Stimulated activated memory B cell treated with anti-CD40 and anti-IgM and Interleukin-4, amounts not matched to agents 10 μg/mL and 1 μg/mL and 100 μg/mL, for 72 hours (primary cell): ENCODE measurements around the gene CDHR2.

Experiments
- ATAC-seq: fragments of 150-1000 bp; cut with Tn5 transposase; 2 replicates; pipeline ENCODE4 v1.10.0; 2021
- H3K27ac Mint-ChIP-seq: one replicate; pipeline ENCODE4 v1.8.0; 2022; ENCODE audit warnings: mild to moderate bottlenecking, mixed read lengths
- H3K27me3 Mint-ChIP-seq: one replicate; pipeline ENCODE4 v1.8.0; 2022; ENCODE audit warnings: mixed read lengths
- H3K36me3 Mint-ChIP-seq: one replicate; pipeline ENCODE4 v1.8.0; 2022; ENCODE audit warnings: mixed read lengths
- H3K4me1 Mint-ChIP-seq: one replicate; pipeline ENCODE4 v1.8.0; 2022; ENCODE audit warnings: mixed read lengths
- H3K4me3 Mint-ChIP-seq: one replicate; pipeline ENCODE4 v1.8.0; 2022; ENCODE audit warnings: mild to moderate bottlenecking, moderate library complexity, mixed read lengths
- H3K9me3 Mint-ChIP-seq: one replicate; pipeline ENCODE4 v1.8.0; 2022; ENCODE audit warnings: mixed read lengths

CDHR2 gene

GRCh38 chr5:176535101-176535663 lies 14.0 kb upstream of the CDHR2 start:
- H3K36me3 Mint-ChIP-seq: peaks cover 5% of the 10 kb centered on the region
- peak overlapping the region; percentile 93 for H3K27ac Mint-ChIP-seq
- H3K9me3 Mint-ChIP-seq: no peaks in the 10 kb centered on the region
- H3K4me1 Mint-ChIP-seq: peaks cover 56% of the 10 kb centered on the region
- H3K27me3 Mint-ChIP-seq: no peaks in the 10 kb centered on the region
- peak overlapping the region; percentile 91 for H3K4me3 Mint-ChIP-seq
- ATAC-seq: no peak

- Mint-ChIP-seq H3K27me3 (no peaks in the 10 kb centered on the region), H3K4me3 (peak overlapping the region; percentile 91), H3K9me3 (no peaks in the 10 kb centered on the region), H3K36me3 (peaks cover 5% of the 10 kb centered on the region), H3K27ac (peak overlapping the region; percentile 93), H3K4me1 (peaks cover 61% of the 10 kb centered on the region)
- no peak for ATAC-seq
These were observed 13.4 kb upstream of the CDHR2 start for GRCh38 chr5:176535664-176536131.

GRCh38 chr5:176536132-176536901 lies 12.8 kb upstream of the CDHR2 start:
- no peaks in the 10 kb centered on the region for H3K27me3 Mint-ChIP-seq
- no peaks in the 10 kb centered on the region for H3K9me3 Mint-ChIP-seq

GRCh38 chr5:176536902-176537553 lies 12.1 kb upstream of the CDHR2 start, which contains the start of gene RNF44:
TSS of gene RNF44 (minus strand) at chr5:176537402. CDS start at chr5:176532472, 4,930 bp downstream.
- no peaks in the 10 kb centered on the region for H3K36me3 Mint-ChIP-seq
- H3K4me3 Mint-ChIP-seq: peak within 1 kb of the TSS; percentile 91
- no peaks in the 10 kb centered on the region for H3K27me3 Mint-ChIP-seq
- H3K9me3 Mint-ChIP-seq: no peaks in the 10 kb centered on the region
- H3K4me1 Mint-ChIP-seq: peaks cover 64% of the 10 kb centered on the region
- H3K27ac Mint-ChIP-seq: peak within 1 kb of the TSS; percentile 93
- ATAC-seq: peak; percentile 85

More at GRCh38 chr5:176536132-176536901, 12.8 kb upstream of the CDHR2 start:
- Mint-ChIP-seq H3K36me3 (peaks cover 2% of the 10 kb centered on the region), H3K27ac (peak overlapping the region; percentile 93), H3K4me3 (peak overlapping the region; percentile 91), H3K4me1 (peaks cover 63% of the 10 kb centered on the region)
- ATAC-seq: peak; percentile 50

- peak; percentile 89 for ATAC-seq
- H3K27me3 Mint-ChIP-seq: no peaks in the 10 kb centered on the region
- H3K4me3 Mint-ChIP-seq: peak overlapping the region; percentile 91
- H3K4me1 Mint-ChIP-seq: peaks cover 70% of the 10 kb centered on the region
- no peaks in the 10 kb centered on the region for H3K36me3 Mint-ChIP-seq
- peak overlapping the region; percentile 93 for H3K27ac Mint-ChIP-seq
- H3K9me3 Mint-ChIP-seq: no peaks in the 10 kb centered on the region
These were observed 11.4 kb upstream of the CDHR2 start for GRCh38 chr5:176537554-176538229.

GRCh38 chr5:176538230-176538988 lies 10.7 kb upstream of the CDHR2 start:
- Mint-ChIP-seq H3K4me3 (peak overlapping the region; percentile 91), H3K9me3 (no peaks in the 10 kb centered on the region), H3K27ac (peak overlapping the region; percentile 93), H3K36me3 (no peaks in the 10 kb centered on the region), H3K27me3 (no peaks in the 10 kb centered on the region), H3K4me1 (peaks cover 65% of the 10 kb centered on the region)
- no peak for ATAC-seq

- Mint-ChIP-seq H3K27me3 (no peaks in the 10 kb centered on the region), H3K4me1 (peaks cover 64% of the 10 kb centered on the region), H3K4me3 (no peak overlapping the region), H3K9me3 (no peaks in the 10 kb centered on the region), H3K27ac (peak overlapping the region; percentile 93), H3K36me3 (no peaks in the 10 kb centered on the region)
- ATAC-seq: no peak
These were observed 10.2 kb upstream of the CDHR2 start for GRCh38 chr5:176538989-176539384.

GRCh38 chr5:176540476-176540899 lies 8.7 kb upstream of the CDHR2 start:
- no peak for ATAC-seq
- H3K4me1 Mint-ChIP-seq: peaks cover 61% of the 10 kb centered on the region
- H3K27me3 Mint-ChIP-seq: no peaks in the 10 kb centered on the region
- no peak overlapping the region for H3K4me3 Mint-ChIP-seq
- no peaks in the 10 kb centered on the region for H3K36me3 Mint-ChIP-seq
- H3K9me3 Mint-ChIP-seq: no peaks in the 10 kb centered on the region
- peak overlapping the region; percentile 92 for H3K27ac Mint-ChIP-seq

- no peaks in the 10 kb centered on the region for H3K36me3 Mint-ChIP-seq
- H3K27ac Mint-ChIP-seq: peak overlapping the region; percentile 92
- peaks cover 56% of the 10 kb centered on the region for H3K4me1 Mint-ChIP-seq
- peak overlapping the region; percentile 91 for H3K4me3 Mint-ChIP-seq
- no peak for ATAC-seq
- H3K9me3 Mint-ChIP-seq: no peaks in the 10 kb centered on the region
- no peaks in the 10 kb centered on the region for H3K27me3 Mint-ChIP-seq
These were observed 8.2 kb upstream of the CDHR2 start for GRCh38 chr5:176540956-176541337.

- Mint-ChIP-seq H3K4me1 (peaks cover 55% of the 10 kb centered on the region), H3K9me3 (no peaks in the 10 kb centered on the region), H3K27me3 (no peaks in the 10 kb centered on the region), H3K4me3 (peak overlapping the region; percentile 91), H3K27ac (peak overlapping the region; percentile 92), H3K36me3 (no peaks in the 10 kb centered on the region)
- no peak for ATAC-seq
These were observed 7.6 kb upstream of the CDHR2 start for GRCh38 chr5:176541338-176542134.

GRCh38 chr5:176542135-176542595 lies 7.0 kb upstream of the CDHR2 start:
- Mint-ChIP-seq H3K27me3 (no peaks in the 10 kb centered on the region), H3K4me1 (peaks cover 55% of the 10 kb centered on the region), H3K9me3 (no peaks in the 10 kb centered on the region), H3K4me3 (peak overlapping the region; percentile 91), H3K27ac (peak overlapping the region; percentile 92), H3K36me3 (no peaks in the 10 kb centered on the region)
- ATAC-seq: no peak

GRCh38 chr5:176542596-176543427 lies 6.3 kb upstream of the CDHR2 start:
- Mint-ChIP-seq H3K27ac (peak overlapping the region; percentile 92), H3K27me3 (no peaks in the 10 kb centered on the region), H3K4me3 (peak overlapping the region; percentile 97), H3K36me3 (no peaks in the 10 kb centered on the region), H3K9me3 (no peaks in the 10 kb centered on the region), H3K4me1 (peaks cover 55% of the 10 kb centered on the region)
- peak; percentile 79 for ATAC-seq
